ENCODE data around the gene ANTKMT.

DNA sequence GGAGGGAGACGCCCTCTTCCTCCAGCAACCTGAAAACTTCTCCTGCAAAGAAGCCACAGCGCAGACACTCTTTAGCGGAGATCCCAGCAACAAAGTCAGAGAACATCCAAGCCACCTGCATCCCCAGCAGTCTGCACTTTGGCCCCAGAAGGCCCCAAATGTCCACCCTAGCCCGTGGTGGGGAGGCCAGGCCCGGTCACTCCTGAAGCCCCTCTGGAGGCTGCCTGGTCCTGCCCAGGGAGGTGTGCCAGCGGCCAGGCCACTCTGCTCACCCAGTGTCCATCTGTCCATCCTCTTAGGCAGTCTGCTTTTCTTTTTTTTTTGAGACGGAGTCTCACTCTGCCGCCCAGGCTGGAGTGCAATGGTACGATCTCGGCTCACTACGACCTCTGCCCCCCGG lies 11.4 kb downstream of the ANTKMT start:
- TF ChIP-seq, protein P1, sequence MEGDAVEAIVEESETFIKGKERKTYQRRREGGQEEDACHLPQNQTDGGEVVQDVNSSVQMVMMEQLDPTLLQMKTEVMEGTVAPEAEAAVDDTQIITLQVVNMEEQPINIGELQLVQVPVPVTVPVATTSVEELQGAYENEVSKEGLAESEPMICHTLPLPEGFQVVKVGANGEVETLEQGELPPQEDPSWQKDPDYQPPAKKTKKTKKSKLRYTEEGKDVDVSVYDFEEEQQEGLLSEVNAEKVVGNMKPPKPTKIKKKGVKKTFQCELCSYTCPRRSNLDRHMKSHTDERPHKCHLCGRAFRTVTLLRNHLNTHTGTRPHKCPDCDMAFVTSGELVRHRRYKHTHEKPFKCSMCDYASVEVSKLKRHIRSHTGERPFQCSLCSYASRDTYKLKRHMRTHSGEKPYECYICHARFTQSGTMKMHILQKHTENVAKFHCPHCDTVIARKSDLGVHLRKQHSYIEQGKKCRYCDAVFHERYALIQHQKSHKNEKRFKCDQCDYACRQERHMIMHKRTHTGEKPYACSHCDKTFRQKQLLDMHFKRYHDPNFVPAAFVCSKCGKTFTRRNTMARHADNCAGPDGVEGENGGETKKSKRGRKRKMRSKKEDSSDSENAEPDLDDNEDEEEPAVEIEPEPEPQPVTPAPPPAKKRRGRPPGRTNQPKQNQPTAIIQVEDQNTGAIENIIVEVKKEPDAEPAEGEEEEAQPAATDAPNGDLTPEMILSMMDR (conservative IDR thresholded peaks at IDR 0.05 in 1 of 2, IDR thresholded peaks at IDR 0.05 in 1 of 2; ENCODE audit: low read depth in 1 of 2, low read length in 2 of 2): no peak
- no peak for TF ChIP-seq EZH2 (IDR thresholded peaks at IDR 0.05; ENCODE audit: low read length, missing control alignments)

Measured in fibroblast of lung (primary cell).